ENCODE results near the gene NOLC1.

NOLC1 gene

DNA sequence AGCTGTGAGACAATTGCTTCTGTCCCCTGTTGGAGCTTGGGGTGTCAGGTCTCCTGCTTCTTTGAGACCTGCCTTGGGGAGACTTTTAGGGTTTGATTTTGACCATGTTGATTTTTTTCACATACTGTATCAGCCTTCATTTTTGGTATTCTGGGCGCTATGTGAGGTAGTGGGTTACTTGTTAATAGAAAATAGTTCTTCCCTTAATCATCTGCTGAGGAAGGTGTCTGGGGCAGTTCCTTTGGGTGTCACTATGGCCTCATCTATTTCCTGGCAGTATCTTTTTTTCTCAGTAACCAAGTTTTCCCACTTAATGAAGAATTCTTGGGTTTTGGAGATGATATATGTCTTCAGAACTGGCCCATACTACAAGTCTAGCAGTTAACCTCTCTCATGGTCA is 4.6 kb upstream of the NOLC1 start:
- no peak overlapping the region for H3K4me3 ChIP-seq (replicated peaks; ENCODE audit: low read depth, low read length)
- no peak for DNase-seq (ENCODE audit: low read depth)
- TF ChIP-seq, protein P1, sequence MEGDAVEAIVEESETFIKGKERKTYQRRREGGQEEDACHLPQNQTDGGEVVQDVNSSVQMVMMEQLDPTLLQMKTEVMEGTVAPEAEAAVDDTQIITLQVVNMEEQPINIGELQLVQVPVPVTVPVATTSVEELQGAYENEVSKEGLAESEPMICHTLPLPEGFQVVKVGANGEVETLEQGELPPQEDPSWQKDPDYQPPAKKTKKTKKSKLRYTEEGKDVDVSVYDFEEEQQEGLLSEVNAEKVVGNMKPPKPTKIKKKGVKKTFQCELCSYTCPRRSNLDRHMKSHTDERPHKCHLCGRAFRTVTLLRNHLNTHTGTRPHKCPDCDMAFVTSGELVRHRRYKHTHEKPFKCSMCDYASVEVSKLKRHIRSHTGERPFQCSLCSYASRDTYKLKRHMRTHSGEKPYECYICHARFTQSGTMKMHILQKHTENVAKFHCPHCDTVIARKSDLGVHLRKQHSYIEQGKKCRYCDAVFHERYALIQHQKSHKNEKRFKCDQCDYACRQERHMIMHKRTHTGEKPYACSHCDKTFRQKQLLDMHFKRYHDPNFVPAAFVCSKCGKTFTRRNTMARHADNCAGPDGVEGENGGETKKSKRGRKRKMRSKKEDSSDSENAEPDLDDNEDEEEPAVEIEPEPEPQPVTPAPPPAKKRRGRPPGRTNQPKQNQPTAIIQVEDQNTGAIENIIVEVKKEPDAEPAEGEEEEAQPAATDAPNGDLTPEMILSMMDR (IDR thresholded peaks at IDR 0.05; ENCODE audit: low read length, missing control alignments) = no peak

DNA sequence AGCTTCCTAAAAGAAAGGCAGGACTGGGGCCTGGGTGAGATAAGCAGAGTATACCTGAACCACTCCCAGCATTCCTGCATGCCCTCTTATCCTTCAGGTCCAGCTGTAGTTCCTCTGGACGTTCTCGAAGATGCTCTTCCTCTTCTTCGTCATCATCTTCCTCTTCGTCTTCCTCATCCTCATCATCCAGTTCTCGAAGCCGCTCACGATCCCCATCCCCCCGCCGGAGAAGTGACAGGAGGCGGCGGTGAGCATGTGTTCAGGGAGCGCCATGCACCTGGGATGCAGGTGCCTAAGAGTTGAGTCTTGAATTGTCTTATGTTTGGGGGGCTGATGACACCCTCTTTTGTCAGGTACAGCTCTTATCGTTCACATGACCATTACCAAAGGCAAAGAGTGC is 3.9 kb upstream of the NOLC1 start:
- DNase-seq (ENCODE audit: low read depth) = no peak
- TF ChIP-seq, protein P1 (IDR thresholded peaks at IDR 0.05; ENCODE audit: low read length, missing control alignments) = no peak
- no peak overlapping the region for H3K4me3 ChIP-seq (replicated peaks; ENCODE audit: low read depth, low read length)

DNA sequence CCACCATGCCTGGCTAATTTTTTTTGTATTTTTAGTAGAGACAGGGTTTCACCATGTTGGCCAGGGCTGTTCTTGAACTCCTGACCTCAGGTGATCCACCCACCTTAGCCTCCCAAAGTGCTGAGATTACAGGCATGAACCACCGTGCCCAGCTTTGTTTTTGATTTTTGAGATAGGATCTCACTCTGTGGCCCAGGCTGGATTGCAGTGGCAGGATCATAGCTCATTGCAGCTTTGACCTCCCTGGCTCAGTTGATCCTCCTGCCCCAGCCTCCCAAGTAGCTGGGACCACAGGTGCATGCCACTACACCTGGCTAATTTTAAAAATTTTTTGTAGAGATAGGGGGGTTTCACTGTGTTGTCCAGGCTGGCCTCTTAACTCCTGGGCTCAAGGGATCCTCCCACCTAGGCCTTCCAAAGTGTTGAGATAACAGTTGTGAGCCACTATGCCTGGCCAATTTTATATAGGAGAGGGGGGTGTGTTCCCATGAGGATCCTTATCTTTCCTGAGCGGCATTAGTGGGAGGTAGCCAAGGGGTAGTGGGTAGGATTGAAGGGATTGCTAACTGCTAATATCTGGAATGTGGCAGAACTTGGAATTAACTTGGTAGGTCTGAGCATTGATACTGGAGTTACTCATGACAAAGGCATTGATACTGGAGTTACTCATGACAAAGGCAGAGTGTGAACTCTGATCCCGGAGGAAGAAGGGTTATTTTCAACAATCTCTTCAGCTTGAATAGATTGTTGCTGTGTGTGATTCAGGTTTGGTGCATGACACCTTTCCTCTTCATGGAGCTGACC is 1.0 kb upstream of the NOLC1 start:
- TF ChIP-seq, protein P1 (IDR thresholded peaks at IDR 0.05; ENCODE audit: low read length, missing control alignments) = no peak
- peak; percentile 60 for DNase-seq (ENCODE audit: low read depth)
- peak overlapping the region; percentile 99 for H3K4me3 ChIP-seq (replicated peaks; ENCODE audit: low read depth, low read length)

DNA sequence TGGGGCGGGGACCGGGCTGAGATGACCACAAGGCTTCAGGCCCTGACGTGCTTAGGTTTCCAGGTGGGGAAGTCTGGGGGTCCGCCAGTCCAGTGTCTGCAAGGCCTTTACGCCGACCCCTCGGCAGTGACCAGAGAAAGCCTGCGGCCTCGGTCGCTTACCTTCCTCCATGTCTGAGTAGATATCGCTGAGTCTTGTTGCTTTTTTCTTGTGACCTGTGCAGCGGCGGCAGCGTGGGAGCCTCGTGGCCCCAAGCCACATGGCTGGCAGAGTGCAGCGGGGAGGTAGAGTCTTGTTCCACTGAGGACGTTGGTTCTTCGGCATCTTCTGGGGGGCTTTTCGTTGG is 329 bp downstream of the NOLC1 start:
- peak overlapping the region; percentile 99 for H3K4me3 ChIP-seq (replicated peaks; ENCODE audit: low read depth, low read length)
- TF ChIP-seq, protein P1 (IDR thresholded peaks at IDR 0.05; ENCODE audit: low read length, missing control alignments) = no peak
- DNase-seq (ENCODE audit: low read depth) = peak; percentile 29

DNA sequence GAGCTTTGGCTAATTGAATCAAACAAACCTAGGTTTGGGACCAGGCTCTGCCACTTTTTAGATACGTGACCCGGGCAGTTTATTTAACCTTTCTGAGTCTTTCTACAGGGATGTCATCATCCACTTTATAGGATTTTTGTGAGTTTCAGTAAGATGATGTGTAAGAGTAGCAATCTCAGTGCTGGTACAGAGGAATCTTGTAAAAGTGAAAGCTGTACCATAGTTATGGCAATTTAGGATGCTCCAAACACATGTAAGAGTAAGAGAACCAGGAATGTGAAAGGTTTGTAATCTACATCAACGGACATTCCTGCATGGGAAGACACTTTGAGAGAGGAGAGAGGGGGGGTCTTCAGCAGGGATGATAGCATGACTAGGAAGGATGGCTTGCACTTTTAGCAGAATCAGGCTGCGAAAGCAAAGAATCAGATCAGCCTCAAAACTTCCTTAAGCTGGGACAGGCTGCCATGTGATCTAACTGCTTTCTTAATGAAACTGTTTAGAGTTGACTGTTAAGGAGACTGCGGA is 968 bp downstream of the NOLC1 start:
- no peak for DNase-seq (ENCODE audit: low read depth)
- TF ChIP-seq, protein P1 (IDR thresholded peaks at IDR 0.05; ENCODE audit: low read length, missing control alignments) = no peak
- peak overlapping the region; percentile 99 for H3K4me3 ChIP-seq (replicated peaks; ENCODE audit: low read depth, low read length)

DNA sequence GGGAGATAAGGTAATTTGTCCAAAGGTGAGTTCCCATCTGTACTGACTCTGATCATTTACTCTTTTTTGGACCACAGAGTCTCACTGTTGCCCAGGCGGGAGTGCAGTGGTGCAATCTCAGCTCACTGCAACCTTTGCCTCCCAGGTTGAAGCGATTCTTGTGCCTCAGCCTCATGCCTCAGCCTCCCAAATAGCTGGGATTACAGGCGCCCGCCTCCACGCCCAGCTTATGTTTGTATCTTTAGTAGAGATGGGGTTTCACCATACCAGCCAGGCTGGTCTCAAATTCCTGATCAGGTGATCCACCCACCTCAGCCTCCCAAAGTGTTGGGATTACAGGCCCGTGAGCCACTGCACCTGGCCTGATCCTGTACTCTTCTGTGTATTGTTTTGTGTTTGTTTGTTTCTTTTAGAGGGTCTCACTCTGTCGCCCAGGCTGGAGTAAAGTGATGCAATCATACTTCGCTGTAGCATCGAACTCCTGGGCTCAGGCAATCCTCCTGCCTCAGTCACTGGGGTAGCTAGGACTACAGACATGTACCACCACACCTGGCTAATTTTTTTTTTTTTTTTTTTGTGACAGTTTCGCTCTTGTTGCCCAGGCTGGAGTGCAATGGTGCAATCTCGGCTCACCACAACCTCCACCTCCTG is 2.4 kb downstream of the NOLC1 start:
- H3K4me3 ChIP-seq (replicated peaks; ENCODE audit: low read depth, low read length) = no peak overlapping the region
- TF ChIP-seq, protein P1 (IDR thresholded peaks at IDR 0.05; ENCODE audit: low read length, missing control alignments) = no peak
- DNase-seq (ENCODE audit: low read depth) = no peak
